Epithelial cell of esophagus (primary cell): ENCODE measurements around the gene NYAP1.
"Not testable (repeated sequence)": the region's sequence is repeated elsewhere in the genome, so short reads cannot be mapped to it uniquely, and the experiment has no call there.

Experiments used
- DNase-seq: peaks from one replicate; pipeline ENCODE4 v3.0.0; 2010; ENCODE audit warnings: low read depth
- H3K4me3 ChIP-seq: 2 replicates; pipeline ENCODE4 v1.5.1; 2011; ENCODE audit warnings: mild to moderate bottlenecking, low read length, control low read depth
- CTCF ChIP-seq: IDR thresholded peaks from 2 replicates; pipeline ENCODE4 v1.5.1; 2011; ENCODE audit warnings: low read depth, mild to moderate bottlenecking, low read length, control low read depth, inconsistent platforms; ENCODE audit not compliant: insufficient read depth; ENCODE audit errors: missing control alignments

NYAP1 gene

GRCh38 chr7:100483722-100484672, at the start of gene NYAP1:
NYAP1 (plus strand) TSS chr7:100483927; CDS start chr7:100485312, 1,385 bp downstream.
- TF ChIP-seq CTCF, result no peak
- H3K4me3 ChIP-seq, result peak within 1 kb of the TSS; percentile 51
- DNase-seq, result peak; percentile 69

- peak overlapping the region; percentile 77 for H3K4me3 ChIP-seq
- no peak for TF ChIP-seq CTCF
- DNase-seq, result no peak
Observed at GRCh38 chr7:100434297-100435144, 49.2 kb upstream of the NYAP1 start.

- H3K4me3 ChIP-seq, result peak overlapping the region; percentile 77
- peak; percentile 61 for DNase-seq
- no peak for TF ChIP-seq CTCF
Observed at GRCh38 chr7:100435401-100436304, 48.1 kb upstream of the NYAP1 start.

GRCh38 chr7:100437150-100438100, 46.3 kb upstream of the NYAP1 start:
- TF ChIP-seq CTCF, result no peak
- H3K4me3 ChIP-seq, result no peak overlapping the region
- DNase-seq, result no peak

- H3K4me3 ChIP-seq, result no peak overlapping the region
- no peak for TF ChIP-seq CTCF
- no peak for DNase-seq
Observed at GRCh38 chr7:100438172-100438571, 45.6 kb upstream of the NYAP1 start.

GRCh38 chr7:100438731-100439130, 45.0 kb upstream of the NYAP1 start:
- not testable (repeated sequence) for H3K4me3 ChIP-seq, DNase-seq

- DNase-seq, H3K4me3 ChIP-seq: not testable (repeated sequence)
Observed at GRCh38 chr7:100439244-100439643, 44.5 kb upstream of the NYAP1 start.
